Effector CD8-positive, alpha-beta T cell (primary cell): ENCODE measurements around the gene CDC42BPA.
"Not testable (repeated sequence)": the region's sequence is repeated elsewhere in the genome, so short reads cannot be mapped to it uniquely, and the experiment has no call there.

Source experiments
- DNase-seq: peaks from one replicate; lab custom pipeline; 2025; lab: John Stamatoyannopoulos, UW

Gene CDC42BPA

GRCh38 chr1:227261501-227261900 lies 56.8 kb downstream of the CDC42BPA start:
- DNase-seq, result no peak

- no peak for DNase-seq
Measured at GRCh38 chr1:227260433-227260832, 57.9 kb downstream of the CDC42BPA start.

- DNase-seq, result no peak
Measured at GRCh38 chr1:227257964-227258363, 60.3 kb downstream of the CDC42BPA start.

- no peak for DNase-seq
Measured at GRCh38 chr1:227255086-227255732, 63.1 kb downstream of the CDC42BPA start.

GRCh38 chr1:227253065-227253464 lies 65.2 kb downstream of the CDC42BPA start:
- no peak for DNase-seq

- DNase-seq, result no peak
Measured at GRCh38 chr1:227245613-227246320, 72.5 kb downstream of the CDC42BPA start.

GRCh38 chr1:227244339-227245118 lies 73.8 kb downstream of the CDC42BPA start:
- DNase-seq, result no peak

- DNase-seq, result no peak
Measured at GRCh38 chr1:227242811-227243682, 75.2 kb downstream of the CDC42BPA start.

- DNase-seq, result no peak
Measured at GRCh38 chr1:227240983-227241382, 77.3 kb downstream of the CDC42BPA start.

- no peak for DNase-seq
Measured at GRCh38 chr1:227234998-227235405, 83.3 kb downstream of the CDC42BPA start.

- DNase-seq, result not testable (repeated sequence)
Measured at GRCh38 chr1:227231128-227231527, 87.2 kb downstream of the CDC42BPA start.

- DNase-seq, result no peak
Measured at GRCh38 chr1:227228201-227228600, 90.1 kb downstream of the CDC42BPA start.

- no peak for DNase-seq
Measured at GRCh38 chr1:227227761-227228160, 90.5 kb downstream of the CDC42BPA start.

- DNase-seq, result no peak
Measured at GRCh38 chr1:227225715-227226346, 92.5 kb downstream of the CDC42BPA start.

GRCh38 chr1:227223171-227223806 lies 95.0 kb downstream of the CDC42BPA start:
- DNase-seq, result no peak

- DNase-seq, result no peak
Measured at GRCh38 chr1:227219715-227220292, 98.5 kb downstream of the CDC42BPA start.

GRCh38 chr1:227218870-227219573 lies 99.3 kb downstream of the CDC42BPA start:
- no peak for DNase-seq

- no peak for DNase-seq
Measured at GRCh38 chr1:227215863-227216510, 102.3 kb downstream of the CDC42BPA start.

GRCh38 chr1:227214207-227214606 lies 104.1 kb downstream of the CDC42BPA start:
- DNase-seq, result no peak
